Sigmoid colon (tissue), 4 donors: ENCODE data around the gene RBM6.

Experiments
- EP300 ChIP-seq, 4 donors: sonication (generic); formaldehyde crosslinking; IDR thresholded peaks; one replicate each; pipeline ENCODE4 v1.6.1; 2017; ENCODE audit warnings: antibody characterized with exemption in 4 of 4
- TF ChIP-seq, protein P1 (sequence below), 4 experiments: fragments of 450-650 bp in 3 of 4; fragments of 200-600 bp in 1 of 4; IDR thresholded peaks; one replicate each; pipeline ENCODE4 v1.5.1; 2016 to 2019; ENCODE audit warnings: antibody characterized with exemption in 4 of 4, mild to moderate bottlenecking in 3 of 4, moderate library complexity in 2 of 4

DNA sequence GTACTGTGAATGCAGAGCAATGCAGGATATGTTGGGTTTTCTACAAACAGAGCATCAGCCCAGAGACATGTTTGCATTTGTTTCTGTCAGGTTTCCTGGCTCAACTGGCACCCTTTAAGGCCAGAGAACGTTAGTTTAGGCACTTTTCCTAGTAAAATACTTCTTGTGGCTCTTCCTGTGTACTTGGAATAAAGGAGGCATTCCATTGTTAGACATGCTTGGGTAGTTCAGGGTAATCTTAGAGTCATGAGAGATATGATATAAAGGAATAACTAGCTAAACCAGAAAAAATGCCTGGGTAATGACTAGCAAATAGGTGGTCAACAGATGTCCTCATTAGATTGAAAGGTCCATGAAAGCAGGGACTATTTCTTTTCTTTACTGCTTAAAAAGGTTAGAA lies 88.4 kb downstream of the RBM6 start:
- TF ChIP-seq EP300 (IDR thresholded peaks at IDR 0.05): no peak
- TF ChIP-seq, protein P1, sequence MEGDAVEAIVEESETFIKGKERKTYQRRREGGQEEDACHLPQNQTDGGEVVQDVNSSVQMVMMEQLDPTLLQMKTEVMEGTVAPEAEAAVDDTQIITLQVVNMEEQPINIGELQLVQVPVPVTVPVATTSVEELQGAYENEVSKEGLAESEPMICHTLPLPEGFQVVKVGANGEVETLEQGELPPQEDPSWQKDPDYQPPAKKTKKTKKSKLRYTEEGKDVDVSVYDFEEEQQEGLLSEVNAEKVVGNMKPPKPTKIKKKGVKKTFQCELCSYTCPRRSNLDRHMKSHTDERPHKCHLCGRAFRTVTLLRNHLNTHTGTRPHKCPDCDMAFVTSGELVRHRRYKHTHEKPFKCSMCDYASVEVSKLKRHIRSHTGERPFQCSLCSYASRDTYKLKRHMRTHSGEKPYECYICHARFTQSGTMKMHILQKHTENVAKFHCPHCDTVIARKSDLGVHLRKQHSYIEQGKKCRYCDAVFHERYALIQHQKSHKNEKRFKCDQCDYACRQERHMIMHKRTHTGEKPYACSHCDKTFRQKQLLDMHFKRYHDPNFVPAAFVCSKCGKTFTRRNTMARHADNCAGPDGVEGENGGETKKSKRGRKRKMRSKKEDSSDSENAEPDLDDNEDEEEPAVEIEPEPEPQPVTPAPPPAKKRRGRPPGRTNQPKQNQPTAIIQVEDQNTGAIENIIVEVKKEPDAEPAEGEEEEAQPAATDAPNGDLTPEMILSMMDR (IDR thresholded peaks at IDR 0.05): no peak
